HFF-Myc (cell line): ENCODE results near the gene PADI2.

Source experiments
- DNase-seq: peaks from one replicate; pipeline ENCODE4 v3.0.0-alpha.2; 2011; ENCODE audit warnings: low read depth; ENCODE audit errors: extremely low read depth
- H3K4me3 ChIP-seq: replicated peaks from 2 replicates; pipeline ENCODE4 v1.5.1; 2011; ENCODE audit warnings: low read depth, mild to moderate bottlenecking, control low read depth, low read length
- CTCF ChIP-seq: IDR thresholded peaks from 2 replicates; pipeline ENCODE4 v1.5.1; 2012; ENCODE audit warnings: mild to moderate bottlenecking, low read depth, low read length, control low read depth; ENCODE audit errors: missing control alignments

Gene PADI2

GRCh38 chr1:17121881-17122280 lies 2.6 kb upstream of the PADI2 start:
- DNase-seq: no peak
- H3K4me3 ChIP-seq: no peak overlapping the region
- TF ChIP-seq CTCF: no peak

- DNase-seq: no peak
- no peak for TF ChIP-seq CTCF
- H3K4me3 ChIP-seq: no peak overlapping the region
Measured at GRCh38 chr1:17120962-17121837, 1.9 kb upstream of the PADI2 start.

- no peak for DNase-seq
- no peak overlapping the region for H3K4me3 ChIP-seq
- no peak for TF ChIP-seq CTCF
Measured at GRCh38 chr1:17120481-17120877, 1.2 kb upstream of the PADI2 start.

GRCh38 chr1:17119773-17120480 lies 676 bp upstream of the PADI2 start:
- TF ChIP-seq CTCF: no peak
- no peak overlapping the region for H3K4me3 ChIP-seq
- DNase-seq: no peak

- DNase-seq: no peak
- peak overlapping the region; percentile 32 for H3K4me3 ChIP-seq
- no peak for TF ChIP-seq CTCF
Measured at GRCh38 chr1:17118706-17119075, 560 bp downstream of the PADI2 start.

GRCh38 chr1:17118268-17118667 lies 983 bp downstream of the PADI2 start:
- no peak for TF ChIP-seq CTCF
- DNase-seq: no peak
- H3K4me3 ChIP-seq: no peak overlapping the region
